Activated CD4-positive, CD25-positive, alpha-beta regulatory T cell treated with anti-CD3 and anti-CD28 coated beads, Interleukin-2, amount 50 U/mL, for 72 hours (primary cell): ENCODE measurements around the gene SMAD3.

ENCODE experiments used
- DNase-seq: peaks from one replicate; pipeline ENCODE4 v3.0.0; 2021

SMAD3 gene

GRCh38 chr15:67082007-67082536 is 16.7 kb downstream of the SMAD3 start:
- DNase-seq: no peak

GRCh38 chr15:67083135-67083762 is 17.8 kb downstream of the SMAD3 start:
- no peak for DNase-seq

GRCh38 chr15:67084561-67084960 is 19.2 kb downstream of the SMAD3 start:
- no peak for DNase-seq

- no peak for DNase-seq
Observed at GRCh38 chr15:67085237-67085817, 19.9 kb downstream of the SMAD3 start.

- DNase-seq: no peak
Observed at GRCh38 chr15:67085818-67086636, 20.6 kb downstream of the SMAD3 start.

GRCh38 chr15:67086637-67086914 is 21.2 kb downstream of the SMAD3 start:
- DNase-seq: peak; percentile 1

GRCh38 chr15:67087507-67088172 is 22.2 kb downstream of the SMAD3 start:
- peak; percentile 0 for DNase-seq

GRCh38 chr15:67089217-67090193 is 24.1 kb downstream of the SMAD3 start:
- DNase-seq: no peak

- DNase-seq: no peak
Observed at GRCh38 chr15:67090297-67091070, 25.1 kb downstream of the SMAD3 start.

GRCh38 chr15:67091071-67091979 is 25.9 kb downstream of the SMAD3 start:
- DNase-seq: peak; percentile 68

GRCh38 chr15:67091980-67092677 is 26.7 kb downstream of the SMAD3 start:
- no peak for DNase-seq

GRCh38 chr15:67092752-67093503 is 27.5 kb downstream of the SMAD3 start:
- no peak for DNase-seq

GRCh38 chr15:67093504-67093862 is 28.1 kb downstream of the SMAD3 start:
- no peak for DNase-seq

GRCh38 chr15:67094001-67094826 is 28.8 kb downstream of the SMAD3 start:
- DNase-seq: no peak

GRCh38 chr15:67095912-67096311 is 30.5 kb downstream of the SMAD3 start:
- DNase-seq: no peak

- DNase-seq: no peak
Observed at GRCh38 chr15:67096546-67097294, 31.3 kb downstream of the SMAD3 start.

GRCh38 chr15:67097424-67097823 is 32.0 kb downstream of the SMAD3 start:
- DNase-seq: no peak
